GM18526 (cell line): ENCODE results near the gene SKA3.

Experiments used
- POLR2A ChIP-seq: IDR thresholded peaks from 3 replicates; pipeline ENCODE4 v1.6.1; 2011; ENCODE audit not compliant: insufficient read length; ENCODE audit errors: extremely low read depth

Gene SKA3

DNA sequence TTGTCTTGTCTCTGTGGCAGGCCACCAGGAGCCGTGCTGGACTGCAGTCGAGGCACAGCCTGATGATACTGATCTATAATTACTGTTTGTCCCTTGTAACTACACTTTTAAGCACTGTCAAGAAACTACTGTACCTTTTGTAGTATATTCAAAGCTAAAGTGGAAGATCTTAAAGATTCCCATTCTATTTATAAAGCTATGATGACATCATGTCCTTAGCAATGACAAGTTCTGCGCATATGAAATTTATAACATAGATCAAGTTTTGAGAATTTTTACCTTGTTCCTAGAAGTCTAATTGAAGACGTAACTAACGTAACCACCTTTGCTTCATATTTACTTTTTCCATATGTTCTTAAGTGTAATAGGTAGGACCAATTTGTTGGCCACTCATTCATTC lies 58.2 kb downstream of the SKA3 start:
- no peak for TF ChIP-seq POLR2A

DNA sequence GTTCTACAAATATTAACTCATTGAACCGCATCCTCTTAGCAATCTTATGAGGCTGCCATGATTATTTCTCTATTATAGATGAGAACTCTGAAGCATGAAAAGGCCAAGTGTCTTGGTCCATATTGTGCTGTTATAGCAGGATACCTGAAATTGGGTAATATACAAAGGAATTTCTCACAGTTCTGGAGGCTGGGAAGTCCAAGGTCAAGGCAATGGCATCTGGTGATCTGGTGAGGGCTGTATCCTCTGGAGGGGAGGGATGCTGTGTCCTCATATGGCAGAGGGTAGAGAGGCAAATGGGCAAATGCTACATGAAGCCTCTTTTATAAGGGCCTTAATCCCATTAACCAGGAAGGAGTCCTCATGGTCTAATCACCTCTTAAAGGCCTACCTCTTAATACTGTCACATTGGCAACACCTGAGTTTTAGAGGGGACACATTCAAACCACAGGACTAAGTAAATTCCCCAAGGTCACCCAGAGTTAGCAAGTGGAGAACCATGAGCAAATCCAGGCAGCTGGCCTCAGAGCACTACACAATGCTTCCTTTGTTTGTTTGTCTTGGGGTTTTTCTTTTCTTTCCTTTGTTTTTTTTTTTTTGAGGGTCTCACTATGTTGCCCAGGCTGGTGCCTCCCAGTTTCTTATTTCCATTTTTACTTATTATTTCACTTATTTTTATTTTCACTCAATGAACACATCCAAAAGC lies 59.1 kb downstream of the SKA3 start:
- no peak for TF ChIP-seq POLR2A

DNA sequence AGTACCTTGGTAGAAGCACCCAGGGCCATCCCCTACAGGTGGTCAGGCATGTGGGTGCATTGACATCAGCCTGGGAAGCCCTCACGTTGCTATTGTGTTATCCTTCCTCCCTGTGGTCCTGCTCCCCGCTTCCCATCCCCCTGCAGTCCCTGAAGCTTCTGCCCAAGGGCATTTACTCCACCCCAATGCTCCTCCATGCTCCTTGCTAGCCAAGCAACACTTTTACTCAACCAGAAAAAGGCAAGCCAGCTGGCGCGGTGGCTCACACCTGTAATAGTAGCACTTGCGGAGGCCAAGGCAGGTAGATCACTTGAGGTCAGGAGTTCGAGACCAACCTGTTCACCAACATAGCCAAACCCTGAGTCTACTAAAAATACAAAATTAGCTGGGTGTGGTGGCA lies 60.2 kb downstream of the SKA3 start:
- TF ChIP-seq POLR2A, result no peak

DNA sequence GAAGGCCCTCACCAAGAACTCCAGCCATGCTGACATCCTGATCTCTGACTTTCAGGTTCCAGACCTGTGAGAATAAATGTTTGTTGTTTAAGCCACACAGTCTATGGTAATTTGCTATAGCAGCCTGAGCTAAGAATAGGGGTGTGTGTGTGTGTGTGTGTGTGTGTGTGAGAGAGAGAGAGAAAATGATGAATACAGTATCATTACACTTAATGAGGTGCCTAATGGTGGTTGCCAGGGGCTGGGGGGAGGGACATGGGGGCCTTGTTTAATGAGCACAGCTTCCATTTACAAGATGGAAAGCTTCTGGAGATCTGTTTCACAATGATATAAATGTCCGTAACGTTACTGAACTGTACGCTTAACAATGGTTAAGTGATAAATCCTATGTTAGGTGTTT lies 61.1 kb downstream of the SKA3 start:
- no peak for TF ChIP-seq POLR2A

DNA sequence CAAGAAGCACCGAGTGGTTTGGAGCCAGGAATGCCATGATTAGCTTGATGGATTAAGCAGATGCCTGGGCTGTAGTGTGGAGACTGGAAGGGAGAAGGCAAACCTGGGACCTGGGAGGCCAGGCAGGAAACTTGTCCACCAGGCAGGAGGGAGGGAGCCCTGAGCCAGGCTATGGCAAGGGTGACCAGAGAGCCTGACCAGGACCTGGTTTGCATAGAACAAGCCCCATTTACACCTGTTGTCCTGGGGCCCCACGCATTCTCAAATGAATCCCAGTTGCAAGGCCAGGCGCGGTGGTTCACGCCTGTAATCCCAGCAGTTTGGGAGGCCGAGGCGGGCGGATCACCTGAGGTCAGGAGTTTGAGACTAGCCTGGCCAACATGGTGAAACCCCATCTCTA lies 64.8 kb downstream of the SKA3 start:
- no peak for TF ChIP-seq POLR2A

DNA sequence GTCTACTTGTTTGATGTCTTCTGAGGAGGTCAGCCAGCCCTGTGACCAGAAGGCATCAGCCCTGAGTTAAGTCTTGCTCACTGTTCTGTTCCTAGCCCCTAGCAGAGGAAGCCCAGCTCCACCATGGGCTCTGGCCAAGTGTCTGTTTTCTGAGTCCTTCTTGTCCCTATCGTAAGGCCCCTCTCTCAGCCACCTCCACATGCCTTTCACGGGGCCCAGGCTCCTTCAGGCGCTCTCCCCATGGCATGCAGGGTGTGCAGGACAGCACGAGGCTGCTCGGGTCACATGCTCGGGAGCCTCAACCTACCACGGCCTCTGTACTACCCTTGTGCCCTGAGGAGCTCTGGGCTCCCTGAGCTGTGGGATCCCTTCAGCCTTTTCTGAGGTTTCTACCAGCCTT lies 67.2 kb downstream of the SKA3 start:
- TF ChIP-seq POLR2A, result no peak

DNA sequence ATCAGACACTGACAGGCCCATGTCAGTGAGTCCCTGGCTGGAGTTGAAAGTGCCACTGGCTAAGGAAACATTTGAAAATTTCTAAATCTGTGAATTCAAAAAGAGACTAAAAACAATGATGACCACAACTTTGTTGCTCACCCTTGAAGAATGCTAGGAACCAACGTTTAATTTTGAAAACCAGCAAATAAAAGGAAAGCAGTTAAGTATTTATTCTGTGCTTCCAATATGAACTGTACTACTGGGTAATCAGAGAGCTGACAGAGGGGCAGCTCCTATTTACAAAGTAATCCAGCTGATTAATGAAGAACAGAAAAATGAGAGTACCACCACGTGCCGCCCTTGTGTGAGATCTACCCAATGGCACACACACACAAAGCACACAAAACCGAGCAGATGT lies 70.3 kb downstream of the SKA3 start:
- no peak for TF ChIP-seq POLR2A

DNA sequence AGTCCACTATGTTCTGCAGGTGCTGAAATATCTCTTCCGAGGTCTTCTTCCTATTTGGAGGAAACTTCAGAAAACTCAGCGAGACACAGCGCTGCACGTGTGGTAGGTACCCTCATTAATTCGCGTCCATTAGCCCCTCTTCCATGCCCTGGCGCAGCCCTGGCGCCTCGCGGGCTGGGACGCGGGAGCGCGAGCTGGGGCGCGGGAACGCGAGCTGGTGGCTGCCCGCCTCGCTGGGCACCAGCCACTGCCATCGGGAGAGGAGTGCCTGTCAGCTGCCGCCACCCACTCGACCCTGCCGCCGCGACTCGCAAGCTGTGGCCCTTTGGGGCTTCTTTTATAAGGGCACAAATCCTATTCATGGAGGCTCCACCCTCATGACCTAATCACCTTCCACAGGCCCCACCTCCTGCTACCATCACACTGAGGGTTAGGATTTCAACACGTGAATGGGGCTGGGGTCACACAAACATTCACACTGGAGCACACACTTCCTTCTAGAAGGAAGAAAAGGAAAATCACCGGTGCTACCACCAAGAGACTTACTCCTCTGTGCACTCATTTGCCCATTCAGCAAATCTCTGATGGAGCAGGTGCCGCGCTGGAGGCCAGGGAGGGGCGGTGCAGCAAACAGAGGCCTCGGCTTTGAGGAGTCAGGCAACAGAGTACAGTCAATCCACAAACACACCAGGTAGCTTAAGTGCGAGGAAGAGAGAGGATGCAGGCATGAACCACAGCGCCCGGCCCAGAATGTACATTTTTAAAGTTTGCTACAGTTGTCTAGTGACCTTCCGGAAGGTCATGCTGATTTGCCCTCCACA lies 71.9 kb downstream of the SKA3 start:
- no peak for TF ChIP-seq POLR2A
